Skeletal muscle satellite cell (primary cell): Measurements from ENCODE around the gene RASL11B.

Source experiments
- H3K27me3 ChIP-seq: 2 replicates; pipeline ENCODE4 v1.7.0; 2013; ENCODE audit warnings: low read length; ENCODE audit not compliant: control insufficient read depth, insufficient read depth
- H3K36me3 ChIP-seq: 2 replicates; pipeline ENCODE4 v1.7.0; 2013; ENCODE audit warnings: mild to moderate bottlenecking, control low read depth, low read length; ENCODE audit not compliant: insufficient read depth
- H3K4me1 ChIP-seq: 2 replicates; pipeline ENCODE4 v1.7.0; 2013; ENCODE audit warnings: low read length; ENCODE audit not compliant: control insufficient read depth, insufficient read depth
- H3K4me2 ChIP-seq: 2 replicates; pipeline ENCODE4 v1.7.0; 2013; ENCODE audit warnings: mild to moderate bottlenecking, low read length
- H3K4me3 ChIP-seq: 2 replicates; pipeline ENCODE4 v1.7.0; 2013; ENCODE audit warnings: low read length
- H3K9ac ChIP-seq: 2 replicates; pipeline ENCODE4 v1.7.0; 2013; ENCODE audit warnings: mild to moderate bottlenecking, low read depth, low read length, moderate library complexity
- H3K9me3 ChIP-seq: replicated peaks from 2 replicates; pipeline ENCODE4 v1.7.0; 2013; ENCODE audit warnings: mild to moderate bottlenecking, control low read depth, low read length

The RASL11B gene

DNA sequence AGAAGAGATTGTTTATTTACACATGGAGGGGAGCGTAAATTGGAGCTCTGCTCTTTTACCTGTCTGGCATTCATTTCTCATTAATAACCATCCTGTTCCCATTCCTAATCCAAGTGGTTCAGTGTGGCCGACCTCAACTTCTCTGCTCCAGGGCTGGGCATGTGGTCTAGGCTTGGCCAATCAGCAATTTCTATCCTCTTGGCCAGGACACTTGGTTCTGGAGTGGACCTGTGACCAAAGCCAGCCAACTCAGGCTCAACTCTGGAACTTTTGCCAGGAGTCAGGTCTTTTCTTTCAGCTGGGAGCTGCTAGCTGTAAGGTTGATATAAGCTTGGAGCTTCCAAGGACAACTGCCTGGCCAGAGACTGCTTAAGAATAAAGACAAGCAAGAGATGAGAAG, 15.6 kb upstream of the RASL11B start:
- H3K27me3 ChIP-seq = no peaks in the 10 kb centered on the region
- H3K9me3 ChIP-seq = no peaks in the 10 kb centered on the region
- H3K4me3 ChIP-seq = no peak overlapping the region
- no peak overlapping the region for H3K4me2 ChIP-seq
- no peaks in the 10 kb centered on the region for H3K4me1 ChIP-seq
- H3K9ac ChIP-seq = no peak overlapping the region
- no peaks in the 10 kb centered on the region for H3K36me3 ChIP-seq

DNA sequence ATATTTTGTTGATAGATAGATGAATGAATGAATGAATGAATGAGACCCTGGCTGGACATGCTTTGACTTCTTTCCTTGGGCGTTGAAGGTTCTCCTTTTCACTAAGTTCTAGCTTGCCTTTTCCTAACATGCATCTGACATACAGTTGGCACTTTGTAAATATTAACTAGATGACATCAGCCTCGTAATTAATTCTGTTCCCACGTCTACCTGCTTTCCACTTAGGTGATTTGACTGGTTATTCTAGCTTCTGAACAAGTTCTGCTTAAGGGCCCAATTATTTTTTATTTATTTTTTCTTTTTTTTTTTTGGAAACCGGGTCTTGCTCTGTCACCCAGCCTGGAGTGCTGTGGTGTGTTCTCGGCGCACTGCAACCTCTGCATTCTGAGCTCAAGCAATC, 13.9 kb upstream of the RASL11B start:
- H3K36me3 ChIP-seq = no peaks in the 10 kb centered on the region
- H3K4me3 ChIP-seq = no peak overlapping the region
- no peak overlapping the region for H3K9ac ChIP-seq
- no peaks in the 10 kb centered on the region for H3K9me3 ChIP-seq
- peaks cover 3% of the 10 kb centered on the region for H3K4me1 ChIP-seq
- no peak overlapping the region for H3K4me2 ChIP-seq
- no peaks in the 10 kb centered on the region for H3K27me3 ChIP-seq

DNA sequence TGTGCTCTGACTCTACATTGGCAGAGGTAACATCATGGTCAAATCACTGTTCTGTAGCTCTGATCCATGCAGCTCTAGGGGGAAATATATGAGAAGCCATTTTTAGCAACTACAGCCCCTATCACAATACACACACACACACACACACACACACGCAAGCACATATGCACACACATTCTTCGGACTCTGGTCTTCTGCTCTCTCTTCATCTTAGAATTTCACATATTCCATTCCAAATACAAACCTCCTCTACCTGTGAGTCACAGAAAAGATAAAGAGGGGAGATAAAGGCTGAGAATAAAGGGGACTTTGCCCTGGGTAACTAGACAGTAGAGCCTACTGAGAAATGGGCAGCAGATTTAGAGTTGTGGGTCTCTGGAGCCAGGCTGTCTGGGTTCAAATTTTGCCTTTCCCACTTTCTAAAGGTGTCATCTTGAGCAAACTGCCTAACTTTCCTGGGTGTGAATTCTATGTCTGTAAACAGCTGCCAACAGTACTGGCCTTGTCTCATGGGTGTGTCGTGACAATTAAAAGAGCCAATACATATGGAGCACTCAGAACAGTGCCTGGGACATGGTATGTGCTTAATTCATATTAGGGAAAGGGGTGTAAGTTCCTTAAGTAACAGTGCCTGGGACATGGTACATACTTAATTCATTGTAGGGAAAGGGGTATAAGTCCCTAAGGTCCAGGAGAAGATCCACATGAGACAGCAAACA, 11.6 kb upstream of the RASL11B start:
- H3K27me3 ChIP-seq = no peaks in the 10 kb centered on the region
- no peaks in the 10 kb centered on the region for H3K36me3 ChIP-seq
- no peak overlapping the region for H3K9ac ChIP-seq
- no peak overlapping the region for H3K4me3 ChIP-seq
- H3K4me1 ChIP-seq = peaks cover 4% of the 10 kb centered on the region
- H3K9me3 ChIP-seq = no peaks in the 10 kb centered on the region
- no peak overlapping the region for H3K4me2 ChIP-seq

DNA sequence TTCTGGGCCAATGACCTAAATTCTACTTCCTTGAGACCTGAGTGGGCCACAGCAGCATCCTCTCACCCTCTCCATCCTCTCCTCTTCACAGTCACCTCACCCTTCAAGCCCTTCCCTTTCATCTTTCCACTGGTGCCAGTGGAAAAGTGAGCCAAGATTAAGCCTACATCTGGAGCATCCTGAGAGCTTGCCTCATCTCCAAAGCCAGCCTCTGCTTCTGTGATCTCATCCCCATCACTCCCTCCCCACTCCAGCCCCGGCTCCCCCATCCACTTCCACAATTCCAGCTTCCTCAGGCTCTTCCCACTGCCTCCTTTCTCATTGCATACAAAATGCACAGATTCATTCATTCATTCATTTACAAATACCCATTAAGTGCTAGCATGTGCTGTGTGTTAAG, 10.1 kb upstream of the RASL11B start:
- Histone ChIP-seq H3K9ac (no peak overlapping the region), H3K36me3 (no peaks in the 10 kb centered on the region), H3K9me3 (no peaks in the 10 kb centered on the region), H3K4me3 (no peak overlapping the region), H3K4me1 (peaks cover 4% of the 10 kb centered on the region), H3K27me3 (no peaks in the 10 kb centered on the region), H3K4me2 (no peak overlapping the region)

DNA sequence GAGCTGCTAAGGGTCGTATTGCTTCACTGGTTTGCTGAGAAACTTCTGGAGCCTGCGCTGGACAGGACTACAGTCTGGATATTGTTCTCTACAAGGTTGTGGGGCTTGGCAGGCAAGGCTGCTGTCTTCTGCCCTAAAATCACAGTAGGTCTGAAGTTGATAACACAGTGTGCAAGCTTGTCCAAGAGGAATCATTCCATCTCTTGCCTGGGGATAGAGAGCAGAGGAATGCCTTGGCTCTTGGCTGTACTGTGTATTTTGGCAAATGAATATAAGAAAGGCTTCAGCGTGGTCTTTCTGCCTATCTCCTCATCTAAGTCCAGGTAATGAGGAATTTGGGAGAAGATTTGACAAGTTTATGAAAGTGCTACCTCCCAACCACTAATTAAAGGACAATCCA, 9.4 kb upstream of the RASL11B start:
- H3K9ac ChIP-seq = no peak overlapping the region
- H3K9me3 ChIP-seq = no peaks in the 10 kb centered on the region
- no peaks in the 10 kb centered on the region for H3K27me3 ChIP-seq
- peaks cover 4% of the 10 kb centered on the region for H3K4me1 ChIP-seq
- H3K4me2 ChIP-seq = no peak overlapping the region
- H3K4me3 ChIP-seq = no peak overlapping the region
- H3K36me3 ChIP-seq = no peaks in the 10 kb centered on the region

DNA sequence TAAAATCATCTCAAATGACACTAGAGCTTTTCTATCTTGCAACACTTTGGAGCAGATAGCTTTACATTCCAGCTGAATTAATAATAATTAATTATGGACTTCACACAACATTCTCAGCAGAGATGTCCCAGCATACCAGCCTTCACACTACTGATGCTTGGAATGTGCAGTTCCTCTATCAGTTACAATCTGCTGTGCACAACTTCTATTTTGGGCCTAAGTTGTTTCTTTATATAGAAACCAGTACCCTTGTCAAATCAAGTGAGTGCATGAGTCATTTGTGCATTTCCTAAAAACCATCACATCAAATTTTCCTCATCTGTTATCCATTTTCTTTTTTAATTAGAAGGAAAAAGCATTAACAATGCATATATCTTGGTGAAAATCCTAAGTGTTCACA, 8.8 kb upstream of the RASL11B start:
- Histone ChIP-seq H3K4me1 (peaks cover 4% of the 10 kb centered on the region), H3K4me2 (no peak overlapping the region), H3K9ac (no peak overlapping the region), H3K9me3 (peaks cover 6% of the 10 kb centered on the region), H3K4me3 (no peak overlapping the region), H3K27me3 (no peaks in the 10 kb centered on the region), H3K36me3 (no peaks in the 10 kb centered on the region)

DNA sequence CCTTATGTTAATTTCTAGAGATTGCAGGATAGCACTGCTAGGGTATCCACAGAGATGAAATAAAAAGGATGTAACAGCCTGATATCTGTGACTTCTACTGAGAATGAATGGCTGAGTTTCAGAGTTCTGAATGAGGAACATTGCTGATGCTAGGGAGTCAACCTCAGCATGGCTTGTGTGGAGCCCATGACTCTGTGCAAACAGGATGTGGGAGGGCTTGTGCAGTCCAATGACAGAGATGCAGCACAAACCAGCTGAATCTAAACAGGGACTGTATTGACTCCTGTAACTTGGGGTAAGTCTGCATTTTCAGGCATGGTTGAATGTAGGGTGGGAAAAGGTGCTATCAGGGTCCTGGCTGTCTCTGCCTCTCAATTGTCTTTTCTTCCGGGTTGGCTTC, 5.3 kb upstream of the RASL11B start:
- no peak overlapping the region for H3K9ac ChIP-seq
- H3K36me3 ChIP-seq = no peaks in the 10 kb centered on the region
- H3K4me1 ChIP-seq = peaks cover 8% of the 10 kb centered on the region
- H3K4me2 ChIP-seq = no peak overlapping the region
- peaks cover 22% of the 10 kb centered on the region for H3K27me3 ChIP-seq
- H3K4me3 ChIP-seq = no peak overlapping the region
- peaks cover 7% of the 10 kb centered on the region for H3K9me3 ChIP-seq

DNA sequence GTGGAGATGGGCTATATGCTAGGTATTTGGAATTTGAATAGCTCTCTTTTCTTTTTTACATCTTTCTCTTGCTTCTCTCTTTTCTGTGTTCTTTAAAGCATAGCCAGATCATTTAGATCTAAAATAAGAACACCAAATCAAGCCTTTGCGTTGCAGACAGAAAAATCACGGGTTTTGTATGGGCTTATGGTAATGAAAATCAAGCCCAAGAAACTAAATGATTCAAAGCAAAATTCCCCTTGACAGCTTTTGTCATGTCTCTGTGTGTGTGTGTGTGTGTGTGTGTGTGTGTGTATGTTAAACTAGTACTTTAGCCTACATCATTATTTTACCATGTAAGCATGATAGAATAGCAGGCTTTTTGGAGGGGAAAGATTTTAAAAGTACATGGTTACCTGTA, 1.8 kb upstream of the RASL11B start:
- Histone ChIP-seq H3K4me3 (no peak overlapping the region), H3K27me3 (peaks cover 27% of the 10 kb centered on the region), H3K9ac (no peak overlapping the region), H3K36me3 (no peaks in the 10 kb centered on the region), H3K4me1 (peaks cover 11% of the 10 kb centered on the region), H3K4me2 (no peak overlapping the region), H3K9me3 (peaks cover 7% of the 10 kb centered on the region)

DNA sequence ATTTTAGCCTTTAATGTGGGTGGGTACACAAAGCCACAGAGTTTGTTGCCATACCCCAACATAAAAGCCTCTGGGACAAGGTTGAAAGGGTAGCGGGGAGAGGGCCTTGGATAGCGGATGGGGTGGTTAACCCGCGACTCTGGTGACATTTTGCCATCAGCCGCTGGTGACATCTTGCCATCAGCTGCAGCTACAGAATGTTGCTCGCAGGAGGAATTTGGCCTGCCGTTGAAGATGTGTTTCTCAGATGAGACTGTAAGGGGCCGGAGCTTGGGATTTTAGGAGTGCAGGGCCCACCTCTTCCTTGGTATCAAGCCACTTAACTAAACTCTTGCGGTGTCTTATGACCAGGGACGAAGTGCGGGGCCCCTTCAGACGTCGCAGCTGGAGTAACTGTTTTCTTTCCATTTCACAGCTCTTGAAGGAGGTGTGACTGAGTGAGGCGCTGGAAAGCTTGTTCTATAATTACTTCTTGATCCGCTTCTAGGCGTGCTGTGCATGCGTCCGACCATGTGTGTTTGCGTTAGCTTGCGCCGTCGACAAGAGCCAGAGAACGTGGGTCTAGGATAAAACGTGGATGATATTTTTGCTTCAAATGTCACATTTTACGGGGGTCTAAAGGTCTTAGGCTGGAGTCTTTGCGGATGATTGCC, 820 bp upstream of the RASL11B start:
- Histone ChIP-seq H3K9me3 (peaks cover 7% of the 10 kb centered on the region), H3K9ac (peak overlapping the region; percentile 66), H3K4me1 (peaks cover 11% of the 10 kb centered on the region), H3K4me2 (peak overlapping the region; percentile 98), H3K27me3 (peaks cover 27% of the 10 kb centered on the region), H3K36me3 (no peaks in the 10 kb centered on the region), H3K4me3 (peak overlapping the region; percentile 87)

DNA sequence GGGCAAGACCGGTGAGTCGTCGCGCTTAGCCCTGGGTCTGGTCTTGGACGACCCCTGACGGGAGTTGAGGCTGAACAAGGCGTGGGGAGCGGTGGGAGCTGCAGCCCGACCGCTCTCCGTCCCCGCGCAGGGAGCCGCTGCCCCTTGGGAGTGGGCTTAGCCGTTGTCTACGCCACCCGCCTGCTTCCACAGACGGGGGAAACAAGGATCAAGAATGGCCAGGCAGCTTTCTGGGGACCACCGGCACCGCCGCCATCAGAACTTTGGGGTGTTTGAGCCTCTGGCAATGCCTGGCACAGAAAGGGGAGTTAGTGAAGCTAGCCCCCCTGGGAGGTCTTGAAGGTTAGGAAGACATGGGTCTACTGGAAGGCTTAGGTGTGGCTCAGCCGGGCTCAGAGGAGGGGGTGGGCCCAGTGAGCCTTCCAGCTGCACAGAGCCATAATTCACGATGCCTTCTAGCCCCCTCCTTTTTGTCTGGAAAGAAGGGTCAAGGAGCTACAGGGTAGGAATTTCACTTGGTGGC, 583 bp downstream of the RASL11B start:
- Histone ChIP-seq H3K4me2 (peak overlapping the region; percentile 98), H3K27me3 (peaks cover 27% of the 10 kb centered on the region), H3K36me3 (no peaks in the 10 kb centered on the region), H3K4me1 (peaks cover 11% of the 10 kb centered on the region), H3K9ac (no peak overlapping the region), H3K4me3 (peak overlapping the region; percentile 87), H3K9me3 (peaks cover 7% of the 10 kb centered on the region)

DNA sequence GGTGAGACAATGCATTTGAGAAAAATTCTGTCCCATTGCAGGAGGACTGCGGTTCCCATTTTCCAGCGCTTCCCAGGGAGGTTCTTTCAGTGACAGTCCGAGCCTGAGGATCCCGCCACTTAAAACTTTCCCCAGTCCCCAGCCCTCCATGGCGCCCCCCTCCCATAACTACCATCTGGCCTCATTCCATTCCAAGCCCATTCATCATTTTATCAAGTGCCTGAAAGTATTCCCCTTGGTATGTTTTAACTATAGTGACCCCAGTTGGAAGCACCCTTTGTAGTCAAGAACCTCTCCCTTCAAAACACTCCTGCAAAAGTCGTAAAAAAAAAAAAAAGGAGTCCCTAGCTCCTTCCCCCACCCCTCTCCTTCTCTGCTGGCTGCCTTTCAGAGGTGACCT, 1.2 kb downstream of the RASL11B start:
- H3K27me3 ChIP-seq = peaks cover 27% of the 10 kb centered on the region
- no peak overlapping the region for H3K4me2 ChIP-seq
- no peaks in the 10 kb centered on the region for H3K36me3 ChIP-seq
- H3K4me3 ChIP-seq = no peak overlapping the region
- peaks cover 11% of the 10 kb centered on the region for H3K4me1 ChIP-seq
- no peak overlapping the region for H3K9ac ChIP-seq
- peaks cover 2% of the 10 kb centered on the region for H3K9me3 ChIP-seq

DNA sequence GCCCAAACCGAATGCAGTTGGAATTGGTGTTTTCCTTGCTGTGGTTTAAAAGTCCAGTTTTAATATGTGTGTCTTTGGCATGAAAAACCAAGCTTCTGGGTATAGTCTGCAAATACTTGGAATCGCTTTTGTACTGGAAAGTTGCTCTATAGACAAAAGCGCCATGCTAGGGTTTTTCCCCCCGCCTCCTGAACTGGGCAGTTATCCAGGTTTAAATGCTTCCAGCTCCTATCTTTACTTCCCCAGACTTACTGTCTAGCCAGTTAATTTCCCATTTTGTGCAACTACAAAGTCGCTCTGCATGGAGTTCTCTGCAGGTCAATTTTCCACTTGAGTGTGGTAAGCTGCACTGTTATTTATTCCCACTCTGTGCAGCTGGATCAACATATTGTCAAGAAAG, 2.7 kb downstream of the RASL11B start:
- no peak overlapping the region for H3K9ac ChIP-seq
- H3K9me3 ChIP-seq = no peaks in the 10 kb centered on the region
- H3K27me3 ChIP-seq = peaks cover 20% of the 10 kb centered on the region
- peaks cover 19% of the 10 kb centered on the region for H3K4me1 ChIP-seq
- no peak overlapping the region for H3K4me2 ChIP-seq
- H3K4me3 ChIP-seq = no peak overlapping the region
- no peaks in the 10 kb centered on the region for H3K36me3 ChIP-seq
